OCI-LY3 (cell line): Measurements from ENCODE around the gene DIPK1B.

Source experiments
- CTCF ChIP-seq: fragments of 200-600, 300-600 bp; sonication (generic); IDR thresholded peaks from 2 replicates; pipeline ENCODE4 v1.5.1; 2014; ENCODE audit warnings: antibody characterized with exemption, low read length, low read depth
- EZH2phosphoT487 ChIP-seq: fragments of 200-600 bp; shearing (Covaris generic); IDR thresholded peaks from 2 replicates; pipeline ENCODE4 v1.6.1; 2018; ENCODE audit warnings: antibody characterized with exemption, mixed run types, low read depth

DNA sequence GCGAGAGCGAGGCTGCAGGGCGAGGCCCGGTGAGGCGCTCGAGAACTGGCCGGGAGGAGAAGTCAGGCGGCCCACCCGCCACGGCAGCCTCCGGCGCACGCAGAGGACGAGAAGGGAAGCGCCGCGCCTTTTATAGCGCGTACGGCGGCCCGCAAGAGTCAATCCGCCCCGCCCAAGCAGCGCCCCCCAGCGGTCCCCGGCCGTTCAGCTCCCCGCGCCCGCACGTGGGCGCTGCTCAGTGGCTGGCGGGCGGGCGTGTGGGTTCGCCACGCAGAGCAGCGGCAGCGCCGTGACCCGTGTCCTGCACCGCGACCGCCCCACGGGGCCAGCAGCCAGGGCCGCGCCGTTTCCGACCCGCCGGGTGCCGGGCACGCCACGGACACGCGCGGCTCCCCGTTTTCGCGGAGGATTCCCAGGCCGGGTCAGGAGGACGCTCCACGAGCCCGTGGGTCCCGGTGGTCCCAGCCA is 15.7 kb downstream of the DIPK1B start:
- TF ChIP-seq CTCF (peak; percentile 83), EZH2phosphoT487 (no peak)
